Measurements from ENCODE around the gene NODAL. TPM values are rescaled to one million over a fixed set of nuclear protein-coding genes. Genes with fewer than 3 reads are reported as not detected.

Gene NODAL
- total RNA-seq, 1 experiment from 2014 or later = 57.0 TPM

DNA sequence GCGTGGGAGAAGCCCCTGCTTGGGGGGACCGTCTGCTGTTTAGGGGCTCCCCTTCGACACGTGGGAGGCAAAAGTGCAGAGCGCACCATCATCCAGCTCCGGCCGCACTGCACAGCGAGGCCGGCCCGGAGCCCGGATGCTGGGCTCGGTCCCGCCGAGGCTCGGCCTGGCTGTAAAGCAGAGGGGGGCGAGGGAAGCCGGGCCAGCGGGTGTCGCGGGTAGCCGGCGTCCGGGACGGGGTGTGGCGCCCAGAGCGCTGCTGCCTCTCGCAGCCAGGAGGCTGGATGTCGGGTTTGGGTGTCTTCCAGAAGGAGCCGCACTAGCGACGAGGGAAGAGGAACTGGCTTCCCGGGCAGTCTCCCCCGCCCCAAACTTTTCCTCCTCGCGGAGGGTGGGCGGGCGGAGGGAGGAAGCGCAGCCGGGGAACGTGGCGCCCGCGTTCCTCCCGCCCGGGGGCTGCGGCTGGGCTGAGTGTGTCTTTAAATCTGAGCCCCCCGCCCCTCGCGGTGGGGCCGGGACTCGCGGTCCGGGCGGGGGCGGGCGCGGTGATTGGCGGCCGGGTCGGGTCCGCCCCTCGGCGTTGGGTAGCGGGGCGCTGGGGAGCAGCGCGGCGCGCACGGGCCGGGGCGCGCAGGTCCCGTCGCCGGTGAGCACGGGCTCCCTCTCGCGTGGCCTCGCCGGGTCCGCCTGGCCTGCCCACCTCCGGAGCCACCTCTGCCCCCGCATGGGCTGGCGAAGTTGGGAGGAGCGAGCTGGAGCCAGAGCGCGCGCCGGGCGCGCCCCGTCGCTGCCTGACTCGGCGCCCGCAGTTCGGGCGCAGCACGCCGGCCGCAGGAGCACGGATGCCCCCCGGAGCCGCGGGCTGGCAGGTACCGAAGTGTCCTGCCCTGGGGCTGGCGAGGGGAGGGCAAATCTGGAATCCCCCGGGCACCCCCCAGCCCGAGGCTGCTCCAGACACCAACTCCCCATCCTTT, 37.0 kb upstream of the NODAL start, which contains the start of gene PALD1 (continued):
- TF ChIP-seq, protein P1, sequence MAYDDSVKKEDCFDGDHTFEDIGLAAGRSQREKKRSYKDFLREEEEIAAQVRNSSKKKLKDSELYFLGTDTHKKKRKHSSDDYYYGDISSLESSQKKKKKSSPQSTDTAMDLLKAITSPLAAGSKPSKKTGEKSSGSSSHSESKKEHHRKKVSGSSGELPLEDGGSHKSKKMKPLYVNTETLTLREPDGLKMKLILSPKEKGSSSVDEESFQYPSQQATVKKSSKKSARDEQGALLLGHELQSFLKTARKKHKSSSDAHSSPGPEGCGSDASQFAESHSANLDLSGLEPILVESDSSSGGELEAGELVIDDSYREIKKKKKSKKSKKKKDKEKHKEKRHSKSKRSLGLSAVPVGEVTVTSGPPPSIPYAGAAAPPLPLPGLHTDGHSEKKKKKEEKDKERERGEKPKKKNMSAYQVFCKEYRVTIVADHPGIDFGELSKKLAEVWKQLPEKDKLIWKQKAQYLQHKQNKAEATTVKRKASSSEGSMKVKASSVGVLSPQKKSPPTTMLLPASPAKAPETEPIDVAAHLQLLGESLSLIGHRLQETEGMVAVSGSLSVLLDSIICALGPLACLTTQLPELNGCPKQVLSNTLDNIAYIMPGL (CRISPR knock-in tag; IDR thresholded peaks at IDR 0.05) = peak; percentile 49
- TF ChIP-seq, protein P2, sequence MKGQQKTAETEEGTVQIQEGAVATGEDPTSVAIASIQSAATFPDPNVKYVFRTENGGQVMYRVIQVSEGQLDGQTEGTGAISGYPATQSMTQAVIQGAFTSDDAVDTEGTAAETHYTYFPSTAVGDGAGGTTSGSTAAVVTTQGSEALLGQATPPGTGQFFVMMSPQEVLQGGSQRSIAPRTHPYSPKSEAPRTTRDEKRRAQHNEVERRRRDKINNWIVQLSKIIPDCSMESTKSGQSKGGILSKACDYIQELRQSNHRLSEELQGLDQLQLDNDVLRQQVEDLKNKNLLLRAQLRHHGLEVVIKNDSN (CRISPR knock-in tag; IDR thresholded peaks at IDR 0.05) = 0 out of 2 replicates have a peak, but pooled peaks have one; percentile 21
- TF ChIP-seq FOXP1 (CRISPR knock-in tag; IDR thresholded peaks at IDR 0.05; ENCODE audit: borderline replicate concordance) = peak; percentile 3; the same call in 1 of the 2 replicates

DNA sequence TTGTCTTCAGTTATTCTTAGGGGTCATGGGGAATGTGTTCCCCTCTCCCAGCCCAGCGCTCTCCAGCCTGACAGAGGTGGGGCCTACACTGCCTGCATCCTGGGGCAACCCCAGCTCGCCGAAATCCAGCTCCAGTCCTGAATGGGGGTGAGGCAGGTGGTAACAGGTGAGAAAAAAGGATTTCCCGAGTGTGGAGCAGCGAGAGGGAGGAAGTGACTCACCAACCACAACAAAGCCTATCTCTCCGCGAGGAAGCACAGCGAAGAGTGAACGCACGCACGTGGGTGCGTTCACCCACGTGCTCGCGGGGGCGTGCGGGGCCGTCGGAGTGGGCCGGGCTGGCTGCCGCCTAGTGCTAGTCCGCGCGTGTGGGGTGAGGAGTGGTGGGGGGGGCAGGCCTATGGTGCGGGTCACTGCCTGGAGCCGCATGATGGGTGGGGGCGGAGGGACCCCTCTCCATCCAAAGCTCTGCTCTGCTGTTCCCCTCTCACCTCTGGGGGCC, 36.2 kb upstream of the NODAL start:
- ATAC-seq (peak; percentile 7), DNase-seq (ENCODE audit: low spot score) (no peak)
- H3K27me3 Mint-ChIP-seq (ENCODE audit: low read depth) = peaks cover 2% of the 10 kb centered on the region; the same call in 1 of the 2 replicates
- peak overlapping the region; percentile 57 for H3K27ac Mint-ChIP-seq
- ChIA-PET CTCF (interaction anchor here (0.6 to 5.5 kb wide), 16 partner anchors 11 to 446 kb away, joined by 3 to 59 read pairs (median 4); no protein-coding TSS in a partner anchor), POLR2A (interaction anchor here (0.5 to 2.1 kb wide), 7 partner anchors 13 to 98 kb away, joined by 3 to 6 read pairs (median 3); no protein-coding TSS in a partner anchor)
- H3K36me3 Mint-ChIP-seq = no peaks in the 10 kb centered on the region
- H3K4me1 Mint-ChIP-seq = peaks cover 39% of the 10 kb centered on the region
- H3K9me3 Mint-ChIP-seq = no peaks in the 10 kb centered on the region
- H3K4me3 Mint-ChIP-seq = peak overlapping the region; percentile 78
- TF ChIP-seq ELF4 (CRISPR knock-in tag; IDR thresholded peaks at IDR 0.05; ENCODE audit: low read depth) = no peak
- 0 out of 2 replicates have a peak, but pooled peaks have one; percentile 15 for TF ChIP-seq FOXP1 (CRISPR knock-in tag; IDR thresholded peaks at IDR 0.05; ENCODE audit: borderline replicate concordance)
- TF ChIP-seq, protein P3, sequence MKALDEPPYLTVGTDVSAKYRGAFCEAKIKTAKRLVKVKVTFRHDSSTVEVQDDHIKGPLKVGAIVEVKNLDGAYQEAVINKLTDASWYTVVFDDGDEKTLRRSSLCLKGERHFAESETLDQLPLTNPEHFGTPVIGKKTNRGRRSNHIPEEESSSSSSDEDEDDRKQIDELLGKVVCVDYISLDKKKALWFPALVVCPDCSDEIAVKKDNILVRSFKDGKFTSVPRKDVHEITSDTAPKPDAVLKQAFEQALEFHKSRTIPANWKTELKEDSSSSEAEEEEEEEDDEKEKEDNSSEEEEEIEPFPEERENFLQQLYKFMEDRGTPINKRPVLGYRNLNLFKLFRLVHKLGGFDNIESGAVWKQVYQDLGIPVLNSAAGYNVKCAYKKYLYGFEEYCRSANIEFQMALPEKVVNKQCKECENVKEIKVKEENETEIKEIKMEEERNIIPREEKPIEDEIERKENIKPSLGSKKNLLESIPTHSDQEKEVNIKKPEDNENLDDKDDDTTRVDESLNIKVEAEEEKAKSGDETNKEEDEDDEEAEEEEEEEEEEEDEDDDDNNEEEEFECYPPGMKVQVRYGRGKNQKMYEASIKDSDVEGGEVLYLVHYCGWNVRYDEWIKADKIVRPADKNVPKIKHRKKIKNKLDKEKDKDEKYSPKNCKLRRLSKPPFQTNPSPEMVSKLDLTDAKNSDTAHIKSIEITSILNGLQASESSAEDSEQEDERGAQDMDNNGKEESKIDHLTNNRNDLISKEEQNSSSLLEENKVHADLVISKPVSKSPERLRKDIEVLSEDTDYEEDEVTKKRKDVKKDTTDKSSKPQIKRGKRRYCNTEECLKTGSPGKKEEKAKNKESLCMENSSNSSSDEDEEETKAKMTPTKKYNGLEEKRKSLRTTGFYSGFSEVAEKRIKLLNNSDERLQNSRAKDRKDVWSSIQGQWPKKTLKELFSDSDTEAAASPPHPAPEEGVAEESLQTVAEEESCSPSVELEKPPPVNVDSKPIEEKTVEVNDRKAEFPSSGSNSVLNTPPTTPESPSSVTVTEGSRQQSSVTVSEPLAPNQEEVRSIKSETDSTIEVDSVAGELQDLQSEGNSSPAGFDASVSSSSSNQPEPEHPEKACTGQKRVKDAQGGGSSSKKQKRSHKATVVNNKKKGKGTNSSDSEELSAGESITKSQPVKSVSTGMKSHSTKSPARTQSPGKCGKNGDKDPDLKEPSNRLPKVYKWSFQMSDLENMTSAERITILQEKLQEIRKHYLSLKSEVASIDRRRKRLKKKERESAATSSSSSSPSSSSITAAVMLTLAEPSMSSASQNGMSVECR (CRISPR knock-in tag; IDR thresholded peaks at IDR 0.05; ENCODE audit: borderline replicate concordance) = no peak
- TF ChIP-seq SMAD4 (CRISPR knock-in tag; IDR thresholded peaks at IDR 0.05) = no peak
- TF ChIP-seq TP53 (CRISPR knock-in tag; IDR thresholded peaks at IDR 0.05) = no peak
- TF ChIP-seq, protein P4, sequence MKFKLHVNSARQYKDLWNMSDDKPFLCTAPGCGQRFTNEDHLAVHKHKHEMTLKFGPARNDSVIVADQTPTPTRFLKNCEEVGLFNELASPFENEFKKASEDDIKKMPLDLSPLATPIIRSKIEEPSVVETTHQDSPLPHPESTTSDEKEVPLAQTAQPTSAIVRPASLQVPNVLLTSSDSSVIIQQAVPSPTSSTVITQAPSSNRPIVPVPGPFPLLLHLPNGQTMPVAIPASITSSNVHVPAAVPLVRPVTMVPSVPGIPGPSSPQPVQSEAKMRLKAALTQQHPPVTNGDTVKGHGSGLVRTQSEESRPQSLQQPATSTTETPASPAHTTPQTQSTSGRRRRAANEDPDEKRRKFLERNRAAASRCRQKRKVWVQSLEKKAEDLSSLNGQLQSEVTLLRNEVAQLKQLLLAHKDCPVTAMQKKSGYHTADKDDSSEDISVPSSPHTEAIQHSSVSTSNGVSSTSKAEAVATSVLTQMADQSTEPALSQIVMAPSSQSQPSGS (CRISPR knock-in tag; IDR thresholded peaks at IDR 0.05; ENCODE audit: borderline replicate concordance, low read depth) = no peak
- TF ChIP-seq NR2C2 (CRISPR knock-in tag; IDR thresholded peaks at IDR 0.05) = no peak
- TF ChIP-seq, protein P5, sequence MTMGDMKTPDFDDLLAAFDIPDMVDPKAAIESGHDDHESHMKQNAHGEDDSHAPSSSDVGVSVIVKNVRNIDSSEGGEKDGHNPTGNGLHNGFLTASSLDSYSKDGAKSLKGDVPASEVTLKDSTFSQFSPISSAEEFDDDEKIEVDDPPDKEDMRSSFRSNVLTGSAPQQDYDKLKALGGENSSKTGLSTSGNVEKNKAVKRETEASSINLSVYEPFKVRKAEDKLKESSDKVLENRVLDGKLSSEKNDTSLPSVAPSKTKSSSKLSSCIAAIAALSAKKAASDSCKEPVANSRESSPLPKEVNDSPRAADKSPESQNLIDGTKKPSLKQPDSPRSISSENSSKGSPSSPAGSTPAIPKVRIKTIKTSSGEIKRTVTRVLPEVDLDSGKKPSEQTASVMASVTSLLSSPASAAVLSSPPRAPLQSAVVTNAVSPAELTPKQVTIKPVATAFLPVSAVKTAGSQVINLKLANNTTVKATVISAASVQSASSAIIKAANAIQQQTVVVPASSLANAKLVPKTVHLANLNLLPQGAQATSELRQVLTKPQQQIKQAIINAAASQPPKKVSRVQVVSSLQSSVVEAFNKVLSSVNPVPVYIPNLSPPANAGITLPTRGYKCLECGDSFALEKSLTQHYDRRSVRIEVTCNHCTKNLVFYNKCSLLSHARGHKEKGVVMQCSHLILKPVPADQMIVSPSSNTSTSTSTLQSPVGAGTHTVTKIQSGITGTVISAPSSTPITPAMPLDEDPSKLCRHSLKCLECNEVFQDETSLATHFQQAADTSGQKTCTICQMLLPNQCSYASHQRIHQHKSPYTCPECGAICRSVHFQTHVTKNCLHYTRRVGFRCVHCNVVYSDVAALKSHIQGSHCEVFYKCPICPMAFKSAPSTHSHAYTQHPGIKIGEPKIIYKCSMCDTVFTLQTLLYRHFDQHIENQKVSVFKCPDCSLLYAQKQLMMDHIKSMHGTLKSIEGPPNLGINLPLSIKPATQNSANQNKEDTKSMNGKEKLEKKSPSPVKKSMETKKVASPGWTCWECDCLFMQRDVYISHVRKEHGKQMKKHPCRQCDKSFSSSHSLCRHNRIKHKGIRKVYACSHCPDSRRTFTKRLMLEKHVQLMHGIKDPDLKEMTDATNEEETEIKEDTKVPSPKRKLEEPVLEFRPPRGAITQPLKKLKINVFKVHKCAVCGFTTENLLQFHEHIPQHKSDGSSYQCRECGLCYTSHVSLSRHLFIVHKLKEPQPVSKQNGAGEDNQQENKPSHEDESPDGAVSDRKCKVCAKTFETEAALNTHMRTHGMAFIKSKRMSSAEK (CRISPR knock-in tag; IDR thresholded peaks at IDR 0.05; ENCODE audit: borderline replicate concordance) = no peak
- TF ChIP-seq ZBTB21 (CRISPR knock-in tag; IDR thresholded peaks at IDR 0.05; ENCODE audit: borderline replicate concordance) = no peak; the same call in 1 of the 2 replicates
- TF ChIP-seq, protein P6, sequence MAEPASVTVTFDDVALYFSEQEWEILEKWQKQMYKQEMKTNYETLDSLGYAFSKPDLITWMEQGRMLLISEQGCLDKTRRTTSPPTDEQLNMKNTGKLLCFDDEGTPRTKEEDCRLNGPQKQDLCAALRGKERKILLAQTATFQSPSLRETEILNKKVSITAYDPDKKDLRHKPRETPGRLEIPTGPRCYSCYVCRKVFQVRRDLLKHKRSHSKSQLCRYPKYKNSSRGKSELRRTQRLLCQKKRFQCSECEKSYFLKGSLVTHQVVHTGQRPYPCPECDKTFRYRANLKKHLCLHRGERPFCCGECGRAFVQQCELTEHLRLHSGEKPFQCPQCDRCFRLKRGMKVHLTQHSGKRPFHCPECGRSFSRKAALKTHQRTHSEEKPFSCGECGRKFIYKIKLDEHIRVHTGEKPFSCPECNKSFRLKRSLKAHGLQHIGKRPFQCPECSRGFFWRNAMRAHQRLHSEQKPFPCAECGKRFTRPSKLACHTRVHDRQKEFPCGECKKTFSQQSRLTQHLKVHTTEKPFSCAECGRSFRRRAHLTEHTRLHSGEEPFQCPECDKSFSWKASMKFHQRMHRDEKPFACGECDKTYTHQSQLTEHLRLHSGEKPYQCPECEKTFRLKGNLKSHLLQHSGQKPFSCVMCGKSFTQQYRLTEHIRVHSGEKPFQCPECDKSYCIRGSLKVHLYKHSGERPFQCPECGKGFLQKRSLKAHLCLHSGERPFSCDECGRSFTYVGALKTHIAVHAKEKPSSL (CRISPR knock-in tag; conservative IDR thresholded peaks at IDR 0.05) = no peak
- TF ChIP-seq CREB1 (CRISPR knock-in tag; IDR thresholded peaks at IDR 0.05) = no peak
- TF ChIP-seq, protein P7, sequence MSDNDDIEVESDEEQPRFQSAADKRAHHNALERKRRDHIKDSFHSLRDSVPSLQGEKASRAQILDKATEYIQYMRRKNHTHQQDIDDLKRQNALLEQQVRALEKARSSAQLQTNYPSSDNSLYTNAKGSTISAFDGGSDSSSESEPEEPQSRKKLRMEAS (CRISPR knock-in tag; IDR thresholded peaks at IDR 0.05) = no peak
- TF ChIP-seq SP1 (CRISPR knock-in tag; conservative IDR thresholded peaks at IDR 0.05) = no peak
- TF ChIP-seq HMGA2 (CRISPR knock-in tag; IDR thresholded peaks at IDR 0.05) = no peak

Measured in WTC11 (cell line).